HG03175 (cell line): ENCODE data around the gene TMEM107.
"Not testable (repeated sequence)": the region's sequence is repeated elsewhere in the genome, so short reads cannot be mapped to it uniquely, and the experiment has no call there.

Experiments
- ATAC-seq: cut with Tn5 transposase; IDR thresholded peaks from one replicate; pipeline ENCODE4 v1.9.1; 2021; ENCODE audit warnings: mild to moderate bottlenecking, moderate library complexity; ENCODE audit not compliant: unreplicated experiment

Gene TMEM107

DNA sequence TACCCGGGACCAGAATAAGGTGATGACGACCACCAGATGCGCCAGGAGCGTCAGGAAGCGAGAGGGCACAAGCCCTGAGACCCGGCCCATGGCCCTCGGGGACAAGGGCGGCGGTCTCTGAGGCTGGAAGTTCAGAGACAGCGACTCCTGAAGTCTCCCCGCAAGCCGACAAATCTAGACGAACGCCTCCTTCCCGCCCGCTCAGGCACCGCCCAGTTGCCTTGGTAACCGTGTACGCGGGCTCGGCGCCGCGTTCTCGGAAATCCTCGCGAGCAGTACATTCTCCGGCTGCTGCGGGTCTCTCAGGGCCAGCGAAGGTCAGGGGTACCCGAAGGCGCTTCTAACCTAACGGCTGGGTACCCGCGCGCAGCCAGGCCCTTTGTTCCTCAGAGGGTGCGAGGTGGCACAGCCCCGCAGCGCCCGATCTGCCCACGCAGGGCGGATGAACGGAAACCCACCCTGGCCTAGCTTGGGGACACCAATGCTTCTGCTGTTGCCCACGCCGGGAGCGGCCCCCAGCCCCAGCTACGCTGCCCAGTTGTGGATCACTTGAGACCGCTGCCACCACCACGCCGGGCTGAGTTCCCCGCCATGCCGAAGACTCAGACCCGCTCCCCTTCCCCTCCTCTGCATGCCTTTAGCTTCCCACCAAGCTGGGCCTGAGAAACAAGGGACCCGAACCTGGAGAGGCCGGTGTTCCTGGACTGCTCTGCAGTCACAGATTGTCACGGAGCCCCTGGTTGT is at the start of gene TMEM107:
TSS of gene TMEM107 (minus strand) at position 184 of the 744 bp plus-strand sequence. CDS start at position 90, 94 bp downstream.
- peak; percentile 45 for ATAC-seq

DNA sequence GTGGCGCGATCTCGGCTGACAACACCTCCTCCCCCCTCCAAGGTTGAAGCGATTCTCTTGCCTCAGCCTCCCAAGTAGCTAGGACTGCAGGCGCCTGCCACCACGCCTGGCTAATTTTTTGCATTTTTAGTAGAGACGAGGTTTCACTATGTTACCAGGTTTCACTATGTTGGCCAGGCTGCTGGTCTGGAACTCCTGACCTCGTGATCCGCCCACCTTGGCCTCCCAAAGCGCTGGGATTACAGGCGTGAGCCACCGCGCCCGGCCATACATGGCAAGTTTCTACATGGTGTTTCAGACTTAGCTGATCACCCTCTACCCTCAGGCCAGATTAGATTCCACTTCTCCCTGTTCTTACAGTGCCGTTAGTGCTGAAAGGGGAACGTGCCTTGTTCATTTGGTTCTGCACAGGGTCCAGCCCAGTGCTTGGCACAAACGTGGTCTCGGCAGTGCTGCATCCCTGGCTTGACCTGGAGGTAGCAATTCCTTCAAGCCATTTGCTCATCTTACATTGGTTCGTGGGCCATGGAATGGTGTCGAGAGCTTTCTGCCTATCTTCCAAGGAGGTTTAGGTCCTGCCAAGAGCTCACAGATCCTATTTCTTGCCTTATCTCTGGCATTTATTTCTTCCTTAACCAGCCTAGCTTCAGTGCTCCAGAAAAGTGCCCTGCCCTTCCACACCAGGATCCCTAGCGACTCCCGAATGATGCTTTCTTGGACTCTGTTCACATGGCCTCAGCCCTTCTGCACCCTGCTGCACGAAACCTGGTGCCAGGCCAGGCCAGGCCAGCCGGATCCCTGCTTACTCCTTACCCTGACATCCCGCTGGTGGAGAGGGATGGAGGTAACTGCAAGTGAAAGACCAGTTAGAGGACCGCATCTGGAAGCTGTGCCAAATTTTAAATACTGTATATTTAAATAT is 49.0 kb upstream of the TMEM107 start:
- ATAC-seq = no peak

DNA sequence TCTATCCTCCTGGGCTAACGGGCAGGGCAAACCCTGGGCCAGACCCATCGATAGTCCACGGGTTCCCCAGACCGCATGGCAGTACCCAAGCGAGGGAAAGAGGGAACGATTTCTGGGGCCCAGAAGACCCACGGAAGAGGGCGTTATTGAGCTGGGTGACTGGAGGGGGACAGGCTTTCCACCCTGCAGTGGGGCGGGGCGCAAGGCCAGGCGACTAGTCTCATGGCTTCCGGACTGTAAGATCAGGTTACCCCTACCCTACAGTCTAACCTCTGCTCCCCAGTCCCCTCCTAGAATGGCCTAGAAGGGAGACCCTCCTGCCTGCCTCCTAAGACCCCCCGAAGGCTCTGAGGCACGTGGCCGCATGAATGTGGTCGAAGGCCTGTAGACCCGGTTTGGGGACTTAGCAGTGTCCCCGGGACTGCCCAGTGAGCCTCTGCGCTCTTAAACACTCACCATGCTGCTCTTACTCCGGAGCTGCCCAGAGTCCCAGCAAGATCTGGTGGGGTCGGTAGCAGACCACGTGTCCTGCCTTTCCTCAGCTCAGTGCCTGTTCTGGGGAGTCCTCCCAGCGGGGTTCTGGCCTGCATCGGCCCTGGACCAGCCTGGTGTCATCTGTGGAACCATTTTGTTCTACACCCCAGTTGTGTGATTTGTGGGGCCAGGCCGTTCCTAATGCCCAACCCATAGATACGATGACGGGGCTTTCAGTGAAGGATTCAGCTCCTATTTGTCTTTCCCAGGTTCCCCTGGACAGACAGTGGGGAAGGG is 47.4 kb upstream of the TMEM107 start:
- ATAC-seq = peak; percentile 4

DNA sequence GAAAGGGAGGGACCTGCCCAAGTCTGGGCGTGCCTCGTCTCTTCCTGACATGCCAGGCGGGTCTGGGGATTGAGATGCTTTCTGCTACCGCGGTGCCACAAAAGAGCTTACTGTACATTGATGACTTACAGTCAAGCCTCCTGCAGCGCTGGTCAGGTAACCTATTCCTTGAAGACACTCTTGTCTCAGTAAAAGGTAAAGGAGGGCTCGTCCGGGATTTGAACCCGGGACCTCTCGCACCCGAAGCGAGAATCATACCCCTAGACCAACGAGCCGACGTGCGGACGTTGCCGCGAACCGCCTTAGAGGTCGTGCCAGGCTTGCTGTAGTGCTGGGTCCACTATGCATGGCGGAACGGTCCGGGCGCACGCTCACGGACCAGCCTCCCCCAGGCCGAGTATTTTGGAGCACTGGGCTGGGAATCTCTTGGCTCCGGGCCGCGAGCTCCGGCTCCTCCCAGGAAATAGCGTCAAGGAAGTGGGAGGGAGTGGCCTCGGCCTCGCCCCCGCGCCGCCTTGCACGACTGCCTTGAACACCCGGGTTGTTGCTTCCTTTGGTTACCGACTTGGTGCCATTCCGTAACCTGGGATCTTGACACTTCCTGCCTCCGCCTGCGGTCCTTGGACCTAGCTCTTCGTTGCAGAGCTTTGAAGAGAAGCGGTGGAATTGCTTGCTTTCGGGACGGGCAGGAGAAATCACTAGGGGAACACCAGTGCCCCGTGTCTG is 46.6 kb upstream of the TMEM107 start:
- ATAC-seq = peak; percentile 30

DNA sequence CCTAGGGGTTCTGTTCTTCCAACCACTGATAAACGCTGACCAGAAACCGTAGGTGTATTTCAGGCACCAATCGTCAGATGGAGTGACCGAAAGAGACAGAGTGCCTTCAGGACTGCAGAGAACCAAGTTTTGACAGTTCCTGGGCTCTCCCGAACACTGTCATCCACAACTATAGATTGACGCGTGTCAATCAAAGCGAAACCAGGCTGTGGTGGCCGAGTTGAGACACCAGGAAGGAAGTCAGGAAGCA is 46.1 kb upstream of the TMEM107 start:
- ATAC-seq = peak; percentile 26

DNA sequence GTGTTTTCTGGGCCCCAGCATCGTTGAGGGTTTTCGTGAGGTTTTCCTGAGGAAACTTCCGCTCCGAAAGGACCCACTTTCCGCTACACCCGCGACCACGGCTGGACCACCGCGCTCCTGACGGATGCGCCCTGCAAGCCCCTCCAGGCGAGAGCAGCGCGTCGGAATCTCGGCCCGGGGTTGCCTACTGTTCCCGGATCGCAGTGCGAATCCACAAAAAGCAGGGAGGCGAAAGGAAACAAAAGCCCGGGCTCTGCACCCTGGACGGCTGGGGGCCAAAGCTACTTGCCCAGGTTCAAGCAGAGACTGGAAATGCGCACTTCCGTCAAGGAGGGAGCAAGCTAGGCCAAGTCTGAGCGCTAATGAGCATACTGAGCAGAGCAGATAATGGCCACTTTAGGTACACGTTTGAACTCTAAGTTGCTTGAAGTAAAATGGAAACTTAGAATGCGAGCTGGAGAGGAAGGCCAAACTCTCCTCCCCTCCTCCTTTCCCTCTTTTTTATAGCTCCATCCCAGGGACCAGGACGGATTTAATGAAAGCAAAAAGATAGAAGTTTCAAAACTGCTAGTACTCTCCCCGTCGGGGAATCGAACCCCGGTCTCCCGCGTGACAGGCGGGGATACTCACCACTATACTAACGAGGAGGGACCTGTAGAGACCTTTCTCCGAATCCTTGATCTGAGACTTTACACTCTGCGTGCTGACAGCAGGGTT is 45.6 kb upstream of the TMEM107 start:
- ATAC-seq = peak; percentile 44

DNA sequence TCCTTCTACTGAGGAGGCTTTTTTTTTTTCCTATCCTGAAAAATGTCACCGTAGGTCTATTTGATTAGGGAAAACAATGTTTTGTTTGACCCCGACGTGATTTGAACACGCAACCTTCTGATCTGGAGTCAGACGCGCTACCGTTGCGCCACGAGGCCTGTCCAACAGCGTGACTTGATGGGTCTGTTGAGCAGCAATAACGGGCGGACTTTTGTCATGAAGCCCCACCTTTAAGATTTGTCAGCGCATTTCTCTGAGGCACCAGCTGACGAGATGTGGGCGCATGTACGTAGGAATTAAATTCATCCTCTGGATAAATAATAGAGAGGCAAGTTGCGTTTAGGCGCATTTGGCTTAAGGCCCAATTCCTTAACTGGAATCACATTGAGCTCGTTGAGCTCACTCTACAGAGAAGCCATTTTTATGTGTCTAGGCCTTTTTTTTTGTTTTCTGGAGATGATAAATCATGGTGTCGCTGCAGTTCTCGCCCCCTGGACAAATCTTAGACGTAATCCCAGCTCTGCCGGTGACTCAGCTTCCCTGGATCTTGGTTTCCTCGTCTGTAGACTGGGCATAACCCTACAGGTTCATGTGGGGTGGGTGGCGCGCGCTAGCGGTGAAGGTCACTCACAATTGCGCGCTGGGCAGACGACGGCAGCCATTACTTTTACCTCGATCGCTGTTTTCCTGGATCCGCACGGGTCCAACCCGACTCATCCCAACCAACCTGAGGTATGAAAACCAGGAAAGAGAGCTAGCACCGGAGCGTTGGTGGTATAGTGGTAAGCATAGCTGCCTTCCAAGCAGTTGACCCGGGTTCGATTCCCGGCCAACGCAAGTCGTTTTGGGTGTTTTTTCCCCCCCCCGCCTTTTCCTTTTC is 44.8 kb upstream of the TMEM107 start:
- ATAC-seq = no peak

DNA sequence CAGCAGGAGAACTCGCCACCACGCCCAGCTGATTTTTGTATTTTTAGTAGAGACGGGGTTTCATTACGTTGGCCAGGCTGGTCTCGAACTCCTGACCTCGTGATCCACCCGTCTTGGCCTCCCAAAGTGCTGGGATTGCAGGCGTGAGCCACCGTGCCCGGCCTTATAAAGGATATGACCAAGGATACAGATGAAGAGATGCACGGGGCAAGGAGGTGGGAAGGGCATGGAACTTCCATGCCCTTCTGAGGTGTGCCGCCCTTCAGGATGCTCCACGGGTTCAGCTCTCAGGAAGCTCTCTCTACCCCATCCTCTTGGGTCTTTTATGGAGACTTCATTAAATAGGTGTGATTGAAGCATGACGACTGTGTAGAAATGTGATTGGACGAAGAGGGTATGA is 37.8 kb upstream of the TMEM107 start:
- ATAC-seq = not testable (repeated sequence)

DNA sequence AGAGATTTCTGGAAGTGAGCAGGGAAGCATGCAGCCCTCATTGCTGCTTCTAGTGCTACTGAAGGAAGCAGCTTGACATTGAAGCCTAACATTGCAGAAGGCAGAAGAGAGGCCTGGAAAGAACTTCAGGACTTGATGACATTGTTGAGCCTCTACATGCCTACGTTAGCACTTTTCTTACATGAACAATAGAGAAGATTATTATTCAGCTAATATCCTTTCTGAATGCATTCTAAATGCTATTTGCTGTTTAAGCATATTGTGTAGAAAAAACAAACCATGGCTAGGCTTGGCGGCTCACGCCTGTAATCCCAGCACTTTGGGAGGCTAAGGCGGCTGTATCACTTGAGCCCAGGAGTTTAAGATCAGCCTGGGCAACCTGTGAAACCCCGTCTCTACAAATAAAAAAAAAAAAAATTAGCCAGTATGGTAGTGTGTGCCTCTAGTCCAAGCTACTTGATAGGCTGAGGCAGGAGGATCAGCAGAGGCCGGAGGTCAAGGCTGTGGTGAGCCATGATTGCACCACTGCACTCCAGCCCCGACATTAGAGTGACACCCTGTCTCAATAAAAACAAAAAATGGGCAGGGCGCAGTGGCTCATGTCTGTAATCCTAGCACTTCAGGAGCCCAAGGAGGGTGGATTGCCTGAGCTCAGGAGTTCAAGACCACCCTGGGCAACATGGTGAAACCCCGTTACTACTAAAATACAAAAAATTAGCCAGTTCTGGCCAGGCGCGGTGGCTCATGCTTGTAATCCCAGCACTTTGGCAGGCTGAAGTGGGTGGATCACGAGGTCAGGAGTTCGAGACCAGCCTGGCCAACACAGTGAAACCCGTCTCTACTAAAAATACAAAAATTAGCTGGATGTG is 36.4 kb upstream of the TMEM107 start:
- ATAC-seq = no peak

DNA sequence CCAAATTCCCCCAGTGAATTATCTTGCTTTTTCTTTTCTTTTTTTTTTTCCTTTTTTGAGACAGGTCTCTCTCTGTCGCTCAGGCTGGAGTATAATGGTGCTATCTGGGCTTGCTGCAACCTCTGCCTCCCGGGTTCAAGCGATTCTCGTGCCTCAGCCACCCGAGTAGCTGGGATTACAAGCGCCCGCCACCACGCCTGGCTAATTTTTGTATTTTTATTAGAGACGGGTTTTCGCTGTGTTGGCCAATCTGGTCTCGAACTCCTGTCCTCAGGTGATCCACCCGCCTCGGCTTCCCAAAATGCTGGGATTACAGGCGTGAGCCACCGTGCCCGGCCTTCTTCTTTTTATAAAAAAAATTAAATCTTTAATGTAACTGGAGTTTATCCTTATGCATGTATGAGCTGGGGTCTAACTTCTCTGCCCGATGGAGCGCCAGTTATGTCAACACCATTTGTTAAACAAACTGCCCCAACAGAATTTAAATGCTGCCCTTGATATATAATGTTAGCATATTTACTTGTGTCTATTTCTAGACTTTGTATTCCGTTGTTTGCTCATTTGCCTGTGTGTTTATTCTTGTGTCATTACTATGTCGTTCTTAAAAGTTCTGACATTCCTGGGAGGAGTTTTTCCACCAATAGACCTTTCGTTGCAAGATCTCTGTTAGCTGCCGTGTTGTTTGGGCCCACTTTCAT is 34.7 kb upstream of the TMEM107 start:
- no peak for ATAC-seq

DNA sequence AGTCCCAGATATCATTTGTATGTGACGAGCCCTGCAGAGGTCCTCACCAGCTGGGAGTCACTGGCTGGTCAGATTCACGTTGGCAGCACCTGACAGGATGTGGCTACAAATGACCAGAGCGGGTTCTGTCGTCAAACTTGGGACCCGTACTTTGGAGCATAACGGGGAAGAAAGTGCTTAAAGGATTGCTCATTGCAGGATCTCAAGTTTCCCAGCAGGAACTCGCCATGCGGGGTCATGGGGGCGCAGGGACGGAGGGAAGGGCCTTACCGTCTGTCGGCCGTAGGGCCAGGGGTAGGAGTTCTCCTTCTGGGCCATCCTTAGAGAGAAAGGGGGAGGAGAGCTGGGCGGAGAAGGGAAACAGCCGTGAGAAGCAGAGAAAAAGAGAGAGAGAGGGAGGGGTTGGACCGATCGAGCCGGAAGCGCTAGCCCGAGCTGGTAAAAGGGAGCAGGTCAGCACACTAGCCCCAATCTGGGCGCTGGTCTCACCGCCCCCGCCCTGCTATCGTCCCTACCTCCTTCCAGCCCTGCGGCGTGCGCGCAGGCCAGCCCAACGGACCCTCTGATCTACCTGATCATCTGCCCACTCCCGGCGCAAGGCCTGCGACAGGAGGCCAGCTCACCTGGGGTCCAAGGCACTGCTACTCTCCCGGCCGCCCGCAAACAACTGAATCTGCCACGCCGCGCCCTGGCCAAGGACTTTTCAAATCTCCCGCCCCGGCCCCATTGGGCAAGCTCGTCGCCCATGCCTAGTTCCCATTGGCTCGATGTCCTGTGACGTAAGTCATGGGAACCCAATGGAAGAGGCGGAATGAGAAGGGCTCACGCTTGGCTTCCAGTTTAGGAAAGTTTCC is 34.0 kb upstream of the TMEM107 start, which contains the start of gene AURKB:
TSS of gene AURKB (minus strand) at position 669 of the 854 bp plus-strand sequence. CDS start at position 318, 351 bp downstream.
- ATAC-seq = peak; percentile 80

DNA sequence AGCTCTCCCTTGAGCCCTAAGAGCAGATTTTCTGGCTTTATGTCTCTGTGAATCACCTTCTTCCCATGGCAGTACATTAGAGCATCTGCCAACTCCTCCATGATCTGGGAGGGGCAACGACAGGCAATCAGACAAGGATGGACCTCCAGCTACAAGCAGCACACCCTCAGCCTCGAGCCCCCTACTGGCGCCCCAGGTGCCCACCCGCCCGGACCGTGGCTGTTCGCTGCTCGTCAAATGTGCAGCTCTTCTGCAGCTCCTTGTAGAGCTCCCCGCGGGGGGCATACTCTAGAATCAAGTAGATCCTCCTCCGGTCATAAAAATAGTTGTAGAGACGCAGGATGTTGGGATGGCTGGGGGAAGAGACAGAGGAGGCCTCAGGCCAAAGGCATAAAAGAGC is 30.4 kb upstream of the TMEM107 start:
- no peak for ATAC-seq

DNA sequence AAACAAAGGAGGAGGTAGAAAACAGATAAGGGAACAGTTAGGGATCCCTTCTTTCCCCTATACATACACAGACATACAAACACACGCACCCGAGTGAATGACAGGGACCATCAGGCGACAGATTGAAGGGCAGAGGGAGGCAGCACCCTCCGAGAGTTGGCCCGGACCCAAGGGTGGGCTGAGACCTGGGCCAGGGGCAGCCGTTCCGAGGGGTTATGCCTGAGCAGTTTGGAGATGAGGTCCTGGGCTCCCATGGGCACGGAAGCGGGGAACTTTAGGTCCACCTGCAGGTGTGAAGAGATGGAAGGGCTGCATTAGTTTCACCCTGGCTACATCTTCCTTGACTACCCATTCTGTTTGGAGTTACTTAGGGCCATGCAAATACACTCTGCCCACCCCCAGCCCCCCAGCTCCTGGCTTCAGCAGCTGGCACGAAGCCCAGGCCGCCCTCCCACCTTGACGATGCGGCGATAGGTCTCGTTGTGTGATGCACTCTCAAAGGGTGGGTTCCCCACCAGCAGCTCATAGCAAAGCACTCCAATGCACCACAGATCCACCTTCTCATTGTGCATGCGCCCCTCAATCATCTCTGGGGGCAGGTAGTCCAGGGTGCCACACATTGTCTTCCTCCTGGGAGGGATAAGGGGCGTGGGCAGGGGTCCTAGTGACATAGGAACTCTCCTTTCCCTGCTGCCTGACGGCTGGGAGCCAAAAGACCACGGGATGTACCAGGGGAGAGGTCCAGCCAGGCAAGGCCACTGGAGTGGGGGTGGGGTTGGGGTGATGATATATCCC is 28.8 kb upstream of the TMEM107 start:
- no peak for ATAC-seq

DNA sequence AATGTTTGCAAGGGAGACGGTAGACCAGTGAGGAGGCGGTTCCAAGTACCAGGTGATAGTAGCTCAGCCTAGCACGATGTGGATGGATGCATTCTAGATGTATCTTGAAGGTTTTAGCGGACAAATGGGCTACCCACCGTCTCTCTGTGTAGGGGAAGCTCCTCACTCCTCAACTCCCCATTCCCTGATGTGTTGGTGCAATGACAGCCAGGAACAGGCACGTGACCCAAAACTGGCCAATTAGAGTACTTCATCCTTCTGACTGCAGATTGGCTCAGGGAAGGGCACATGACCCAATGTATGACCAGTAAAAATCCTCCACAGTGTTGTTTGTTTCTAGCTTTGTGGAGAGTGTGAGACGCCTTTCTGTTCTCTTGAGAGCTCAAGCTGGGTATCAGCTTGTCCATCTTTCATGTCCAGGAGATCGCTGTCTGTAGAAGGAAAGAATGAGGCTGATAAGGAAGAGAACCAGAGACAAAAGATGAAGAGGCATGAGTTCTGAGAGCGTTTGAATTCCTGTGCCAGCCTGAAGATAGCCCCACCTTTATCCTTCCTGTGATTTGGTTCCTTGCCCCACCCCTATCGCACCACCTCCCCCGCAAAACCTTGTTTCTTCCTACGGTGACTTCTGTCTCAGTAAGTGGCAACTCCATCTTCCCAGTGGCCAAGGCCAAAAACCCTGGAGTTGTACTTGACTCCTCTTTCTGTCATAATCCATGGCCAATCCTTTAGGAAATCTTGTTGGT is 16.1 kb upstream of the TMEM107 start:
- peak; percentile 32 for ATAC-seq

DNA sequence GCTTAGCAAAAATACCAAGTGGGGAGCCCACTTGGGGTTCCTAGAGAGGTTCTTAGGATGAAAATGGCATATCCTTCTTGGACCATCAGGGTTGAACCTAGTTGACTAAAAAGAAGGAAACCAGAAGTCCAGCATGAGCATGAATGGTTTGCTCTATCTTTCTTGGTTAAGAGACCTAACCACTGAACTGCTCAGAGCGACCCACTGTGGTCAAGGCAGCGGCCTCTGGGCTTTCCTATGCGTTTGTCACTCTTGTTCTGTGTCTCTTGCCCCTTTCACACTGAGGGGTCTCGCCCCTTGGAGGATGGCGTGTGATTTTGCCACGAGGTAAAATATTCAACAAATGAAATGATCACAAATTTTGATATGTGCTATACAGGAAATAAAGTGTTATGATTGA is 14.3 kb upstream of the TMEM107 start:
- no peak for ATAC-seq
